Measurements from ENCODE around the gene DNAAF2. TPM values are rescaled to one million over a fixed set of nuclear protein-coding genes. Genes with fewer than 3 reads are reported as not detected.

Gene DNAAF2
- total and polyA plus RNA-seq, 4 donors: 4.2 to 8.2 (median 5.3) TPM

DNA sequence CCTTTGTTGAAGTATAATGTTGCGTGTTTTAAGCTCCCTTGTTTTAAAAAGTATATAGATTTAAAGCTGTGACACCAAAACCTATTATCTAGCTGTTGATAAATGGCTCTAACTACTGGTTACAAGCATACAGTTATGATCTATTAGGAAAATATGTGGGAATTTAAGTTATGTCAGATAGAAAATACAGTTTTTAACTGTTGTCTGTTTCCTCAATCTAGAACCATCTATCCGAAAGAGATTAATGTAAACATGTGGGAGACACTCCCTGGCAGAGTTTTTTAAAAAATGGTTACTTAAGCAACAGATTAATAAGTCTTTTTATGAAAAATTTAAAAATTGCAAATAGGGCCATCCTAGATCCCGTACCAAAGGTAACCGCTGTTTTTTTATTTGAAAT, 22.8 kb downstream of the DNAAF2 start:
- DNase-seq (ENCODE audit: low spot score): no peak
- H3K36me3 ChIP-seq (ENCODE audit: control insufficient read depth in 4 of 4, insufficient read depth in 3 of 4, low read depth in 1 of 4, low read length in 3 of 4): no peaks in the 10 kb centered on the region
- H3K4me3 ChIP-seq (ENCODE audit: low read depth in 1 of 3, low read length in 3 of 3): no peak overlapping the region
- H3K9me3 ChIP-seq (ENCODE audit: control insufficient read depth in 4 of 4, low read length in 3 of 4): no peaks in the 10 kb centered on the region
- TF ChIP-seq JUND (IDR thresholded peaks at IDR 0.05) (no peak), YY1 (IDR thresholded peaks at IDR 0.05) (no peak), RXRA (IDR thresholded peaks at IDR 0.05) (no peak), RAD21 (IDR thresholded peaks at IDR 0.05) (no peak), ATF3 (IDR thresholded peaks at IDR 0.05) (no peak), CTCF (IDR thresholded peaks at IDR 0.05; ENCODE audit: low read depth, low read length, missing input control) (no peak), FOXA1 (IDR thresholded peaks at IDR 0.05) (no peak), HNF4G (IDR thresholded peaks at IDR 0.05) (no peak), NR2F2 (IDR thresholded peaks at IDR 0.05) (no peak), EGR1 (IDR thresholded peaks at IDR 0.05; ENCODE audit: low read depth in 2 of 2) (no peak), TAF1 (conservative IDR thresholded peaks at IDR 0.05) (no peak), HNF4A (conservative IDR thresholded peaks at IDR 0.05) (no peak), GABPA (IDR thresholded peaks at IDR 0.05 in 1 of 2, conservative IDR thresholded peaks at IDR 0.05 in 1 of 2) (no peak), FOXA2 (IDR thresholded peaks at IDR 0.05) (no peak), SP1 (IDR thresholded peaks at IDR 0.05) (no peak)
- TF ChIP-seq, protein P1, sequence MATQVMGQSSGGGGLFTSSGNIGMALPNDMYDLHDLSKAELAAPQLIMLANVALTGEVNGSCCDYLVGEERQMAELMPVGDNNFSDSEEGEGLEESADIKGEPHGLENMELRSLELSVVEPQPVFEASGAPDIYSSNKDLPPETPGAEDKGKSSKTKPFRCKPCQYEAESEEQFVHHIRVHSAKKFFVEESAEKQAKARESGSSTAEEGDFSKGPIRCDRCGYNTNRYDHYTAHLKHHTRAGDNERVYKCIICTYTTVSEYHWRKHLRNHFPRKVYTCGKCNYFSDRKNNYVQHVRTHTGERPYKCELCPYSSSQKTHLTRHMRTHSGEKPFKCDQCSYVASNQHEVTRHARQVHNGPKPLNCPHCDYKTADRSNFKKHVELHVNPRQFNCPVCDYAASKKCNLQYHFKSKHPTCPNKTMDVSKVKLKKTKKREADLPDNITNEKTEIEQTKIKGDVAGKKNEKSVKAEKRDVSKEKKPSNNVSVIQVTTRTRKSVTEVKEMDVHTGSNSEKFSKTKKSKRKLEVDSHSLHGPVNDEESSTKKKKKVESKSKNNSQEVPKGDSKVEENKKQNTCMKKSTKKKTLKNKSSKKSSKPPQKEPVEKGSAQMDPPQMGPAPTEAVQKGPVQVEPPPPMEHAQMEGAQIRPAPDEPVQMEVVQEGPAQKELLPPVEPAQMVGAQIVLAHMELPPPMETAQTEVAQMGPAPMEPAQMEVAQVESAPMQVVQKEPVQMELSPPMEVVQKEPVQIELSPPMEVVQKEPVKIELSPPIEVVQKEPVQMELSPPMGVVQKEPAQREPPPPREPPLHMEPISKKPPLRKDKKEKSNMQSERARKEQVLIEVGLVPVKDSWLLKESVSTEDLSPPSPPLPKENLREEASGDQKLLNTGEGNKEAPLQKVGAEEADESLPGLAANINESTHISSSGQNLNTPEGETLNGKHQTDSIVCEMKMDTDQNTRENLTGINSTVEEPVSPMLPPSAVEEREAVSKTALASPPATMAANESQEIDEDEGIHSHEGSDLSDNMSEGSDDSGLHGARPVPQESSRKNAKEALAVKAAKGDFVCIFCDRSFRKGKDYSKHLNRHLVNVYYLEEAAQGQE (IDR thresholded peaks at IDR 0.05): no peak
- TF ChIP-seq, protein P2, sequence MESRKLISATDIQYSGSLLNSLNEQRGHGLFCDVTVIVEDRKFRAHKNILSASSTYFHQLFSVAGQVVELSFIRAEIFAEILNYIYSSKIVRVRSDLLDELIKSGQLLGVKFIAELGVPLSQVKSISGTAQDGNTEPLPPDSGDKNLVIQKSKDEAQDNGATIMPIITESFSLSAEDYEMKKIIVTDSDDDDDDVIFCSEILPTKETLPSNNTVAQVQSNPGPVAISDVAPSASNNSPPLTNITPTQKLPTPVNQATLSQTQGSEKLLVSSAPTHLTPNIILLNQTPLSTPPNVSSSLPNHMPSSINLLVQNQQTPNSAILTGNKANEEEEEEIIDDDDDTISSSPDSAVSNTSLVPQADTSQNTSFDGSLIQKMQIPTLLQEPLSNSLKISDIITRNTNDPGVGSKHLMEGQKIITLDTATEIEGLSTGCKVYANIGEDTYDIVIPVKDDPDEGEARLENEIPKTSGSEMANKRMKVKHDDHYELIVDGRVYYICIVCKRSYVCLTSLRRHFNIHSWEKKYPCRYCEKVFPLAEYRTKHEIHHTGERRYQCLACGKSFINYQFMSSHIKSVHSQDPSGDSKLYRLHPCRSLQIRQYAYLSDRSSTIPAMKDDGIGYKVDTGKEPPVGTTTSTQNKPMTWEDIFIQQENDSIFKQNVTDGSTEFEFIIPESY (IDR thresholded peaks at IDR 0.05): no peak
- TF ChIP-seq, protein P3, sequence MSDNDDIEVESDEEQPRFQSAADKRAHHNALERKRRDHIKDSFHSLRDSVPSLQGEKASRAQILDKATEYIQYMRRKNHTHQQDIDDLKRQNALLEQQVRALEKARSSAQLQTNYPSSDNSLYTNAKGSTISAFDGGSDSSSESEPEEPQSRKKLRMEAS (IDR thresholded peaks at IDR 0.05): no peak
- peaks cover 0 to 3% (median under 1%) of the 10 kb centered on the region in 4 donors for H3K4me1 ChIP-seq (ENCODE audit: control insufficient read depth in 4 of 4, insufficient read depth in 4 of 4, low read length in 3 of 4)
- no peak overlapping the region for H3K9ac ChIP-seq (ENCODE audit: low read depth in 1 of 2, low read length in 2 of 2)
- no peak overlapping the region for H3K27ac ChIP-seq (ENCODE audit: low read depth in 1 of 2, low read length in 2 of 2)
- 95% methylated on average over 4 of the region's 4 CpGs for WGBS
- no peaks in the 10 kb centered on the region for H3K27me3 ChIP-seq (ENCODE audit: control insufficient read depth in 4 of 4, insufficient read depth in 4 of 4, low read length in 3 of 4)

All from liver (tissue), 9 donors.